SKM-1 treated with dmso at 0.1 percent for 144 hours (cell line): ENCODE measurements around the gene SF3B3.
"Not testable (repeated sequence)": the region's sequence is repeated elsewhere in the genome, so short reads cannot be mapped to it uniquely, and the experiment has no call there.

ENCODE experiments used
- DNase-seq: peaks from one replicate; lab custom pipeline; 2025; ENCODE audit not compliant: unreplicated experiment; lab: John Stamatoyannopoulos, UW

The SF3B3 gene

GRCh38 chr16:70510216-70510615, 13.4 kb upstream of the SF3B3 start:
- no peak for DNase-seq

DNA sequence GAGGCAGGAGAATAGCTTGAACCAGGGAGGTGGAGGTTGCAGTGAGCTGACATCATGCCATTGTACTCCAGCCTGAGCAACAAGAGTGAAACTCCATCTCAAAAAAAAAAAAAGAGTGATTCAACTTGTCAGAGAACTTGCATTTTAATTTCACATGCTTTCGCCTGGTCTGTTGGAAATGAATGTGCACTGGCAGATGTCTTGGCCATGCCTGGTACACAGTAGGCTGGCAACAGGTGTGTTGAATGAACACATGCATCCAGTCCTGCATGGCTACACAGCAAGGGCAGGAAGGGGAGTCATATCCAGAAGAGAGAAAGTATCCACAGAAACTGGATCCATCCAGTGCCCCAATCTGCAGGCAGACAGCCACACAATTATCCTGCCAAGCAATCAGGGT, 11.8 kb upstream of the SF3B3 start:
- no peak for DNase-seq

DNA sequence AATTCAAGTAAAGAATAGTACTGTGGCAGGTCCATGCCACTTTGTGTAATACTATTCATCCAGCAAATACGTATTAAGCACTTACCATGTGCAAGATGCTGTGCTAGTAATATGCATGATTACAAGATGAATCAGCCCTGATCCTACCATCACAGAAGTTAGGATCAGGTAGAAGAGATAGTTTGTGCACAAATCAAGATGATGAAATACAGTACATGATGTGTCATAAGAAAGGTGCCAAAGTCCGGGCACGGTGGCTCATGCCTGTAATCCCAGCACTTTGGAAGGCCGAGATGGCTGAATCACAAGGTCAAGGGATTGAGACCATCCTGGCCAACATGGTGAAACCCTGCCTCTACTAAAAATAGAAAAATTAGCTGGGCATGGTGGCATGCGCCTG, 11.2 kb upstream of the SF3B3 start:
- no peak for DNase-seq

GRCh38 chr16:70520612-70521297, 2.9 kb upstream of the SF3B3 start:
- no peak for DNase-seq

DNA sequence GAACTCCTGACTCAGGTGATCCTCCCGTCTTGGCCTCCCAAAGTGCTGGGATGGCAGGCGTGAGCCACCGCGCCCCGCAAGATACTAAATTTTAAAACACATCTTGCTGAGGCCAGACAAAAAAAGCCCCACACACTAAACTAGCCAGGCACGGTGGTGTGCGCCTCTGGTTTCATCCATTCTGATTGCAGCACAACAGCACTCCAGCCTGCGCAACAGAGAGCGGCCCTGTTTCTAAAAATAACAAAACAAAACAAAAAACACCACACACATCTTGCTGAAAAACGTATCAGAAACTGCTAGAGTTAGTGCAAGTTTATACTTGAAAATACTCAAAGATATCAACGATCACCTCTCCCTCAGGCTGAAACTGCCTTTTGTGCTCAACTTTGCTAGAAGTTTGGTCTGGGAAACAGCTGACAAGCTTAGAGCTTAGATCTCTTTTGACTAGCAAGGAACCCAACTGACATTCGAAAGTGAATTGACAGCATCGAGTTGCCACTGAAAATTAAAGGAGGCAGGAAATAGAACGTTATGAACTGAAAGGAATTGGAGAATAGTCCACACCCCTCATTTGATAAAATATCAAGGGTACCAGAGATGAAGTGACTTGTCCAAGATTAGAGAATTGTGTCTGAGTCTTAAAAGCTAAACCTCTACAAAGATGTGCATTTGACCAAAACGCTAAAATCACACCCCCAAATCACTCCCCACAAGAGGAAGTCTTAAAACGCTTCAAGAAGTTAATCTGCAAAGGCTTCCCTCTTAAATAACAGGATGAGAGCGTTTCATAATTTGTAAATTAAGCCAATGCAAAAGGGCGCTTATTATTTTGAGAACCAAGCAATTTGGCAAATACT, 1.2 kb upstream of the SF3B3 start:
- no peak for DNase-seq

GRCh38 chr16:70523076-70523742, 407 bp upstream of the SF3B3 start, which contains the start of gene COG4:
COG4 (minus strand) TSS chr16:70523554; CDS start chr16:70523543, 11 bp downstream.
- DNase-seq: peak; percentile 82

DNA sequence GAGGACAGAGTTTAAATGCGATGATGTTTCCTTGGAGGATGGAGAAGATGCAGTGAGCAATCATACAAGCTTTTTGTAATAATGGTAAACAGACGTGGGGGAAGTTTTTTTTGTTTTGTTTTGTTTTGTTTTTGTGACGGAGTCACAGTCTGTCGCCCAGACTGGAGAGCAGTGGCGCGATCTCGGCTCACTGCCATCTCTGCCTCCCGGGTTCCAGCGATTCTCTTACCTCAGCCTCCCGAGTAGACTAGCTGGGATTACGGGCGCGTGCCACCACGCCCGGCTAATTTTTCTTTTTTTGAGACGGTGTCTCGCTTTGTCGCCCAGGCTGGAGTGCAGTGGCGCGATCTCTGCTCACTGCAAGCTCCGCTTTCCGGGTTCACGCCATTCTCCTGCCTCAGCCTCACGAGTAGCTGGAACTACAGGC, 796 bp downstream of the SF3B3 start:
- not testable (repeated sequence) for DNase-seq

GRCh38 chr16:70526403-70526802, 2.8 kb downstream of the SF3B3 start:
- no peak for DNase-seq

GRCh38 chr16:70527315-70527996, 3.8 kb downstream of the SF3B3 start:
- no peak for DNase-seq

DNA sequence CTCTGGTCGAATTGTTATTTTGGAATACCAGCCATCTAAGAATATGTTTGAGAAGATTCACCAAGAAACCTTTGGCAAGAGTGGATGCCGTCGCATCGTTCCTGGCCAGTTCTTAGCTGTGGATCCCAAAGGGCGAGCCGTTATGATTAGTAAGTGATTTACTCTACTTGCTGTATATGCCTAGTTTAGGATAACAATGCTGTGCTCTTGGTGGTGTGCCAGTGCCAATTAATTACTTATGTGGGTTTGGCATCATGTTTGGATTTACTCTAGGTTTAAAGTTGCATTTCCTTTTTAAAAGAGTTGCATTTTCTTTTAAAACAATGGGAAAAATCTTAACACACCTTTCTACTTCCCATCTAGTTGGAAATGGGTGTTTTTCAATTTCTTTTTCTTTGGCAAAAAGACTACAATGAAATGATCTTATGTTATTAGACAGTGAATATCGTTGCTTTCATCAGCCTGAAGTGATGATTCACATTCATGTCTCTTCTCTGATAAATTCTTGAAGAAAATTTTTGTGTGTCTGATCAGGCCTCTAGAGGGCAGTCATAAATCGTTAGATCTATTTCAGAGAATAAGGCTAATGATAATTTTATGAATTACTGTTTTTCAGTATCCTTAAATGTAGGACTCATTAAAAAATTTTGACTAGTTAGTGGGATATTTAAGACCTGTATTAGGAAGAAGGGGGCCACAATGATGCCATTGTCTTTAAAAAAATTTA, 5.6 kb downstream of the SF3B3 start:
- peak; percentile 23 for DNase-seq

DNA sequence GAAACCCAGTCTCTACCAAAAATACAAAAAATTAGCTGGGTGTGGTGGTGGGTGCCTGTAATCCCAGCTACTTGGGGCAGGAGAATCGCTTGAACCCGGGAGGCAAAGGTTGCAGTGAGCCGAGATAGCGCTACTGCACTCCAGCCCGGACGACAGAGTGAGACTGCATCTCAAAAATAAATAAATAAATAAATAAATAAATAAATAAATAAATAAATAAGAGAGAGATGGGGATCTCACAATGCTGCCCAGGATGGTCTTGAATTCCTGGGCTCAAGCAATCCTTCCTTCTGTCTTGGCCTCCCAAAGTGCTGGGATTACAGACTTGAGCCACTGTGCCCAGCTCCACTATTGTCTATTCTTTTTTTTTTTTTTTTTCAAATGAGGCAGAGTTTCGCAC, 6.3 kb downstream of the SF3B3 start:
- not testable (repeated sequence) for DNase-seq

DNA sequence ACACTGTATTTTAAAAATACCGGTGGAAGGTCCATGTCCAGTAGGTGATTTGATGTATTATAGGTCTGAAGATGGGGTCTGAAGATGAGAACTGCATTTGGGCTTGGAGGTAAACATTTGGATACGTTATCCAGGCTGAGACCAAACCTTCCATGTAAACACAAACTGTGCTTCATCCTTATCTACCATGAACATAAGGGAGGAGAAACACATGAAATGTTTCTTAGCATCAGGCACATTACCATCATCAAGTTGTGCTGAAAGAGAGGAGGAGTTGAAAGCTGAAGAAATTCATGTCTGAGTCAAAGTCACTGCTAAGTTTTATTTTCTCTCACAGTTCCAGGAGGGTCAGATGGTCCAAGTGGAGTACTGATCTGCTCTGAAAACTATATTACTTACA, 11.4 kb downstream of the SF3B3 start:
- no peak for DNase-seq

DNA sequence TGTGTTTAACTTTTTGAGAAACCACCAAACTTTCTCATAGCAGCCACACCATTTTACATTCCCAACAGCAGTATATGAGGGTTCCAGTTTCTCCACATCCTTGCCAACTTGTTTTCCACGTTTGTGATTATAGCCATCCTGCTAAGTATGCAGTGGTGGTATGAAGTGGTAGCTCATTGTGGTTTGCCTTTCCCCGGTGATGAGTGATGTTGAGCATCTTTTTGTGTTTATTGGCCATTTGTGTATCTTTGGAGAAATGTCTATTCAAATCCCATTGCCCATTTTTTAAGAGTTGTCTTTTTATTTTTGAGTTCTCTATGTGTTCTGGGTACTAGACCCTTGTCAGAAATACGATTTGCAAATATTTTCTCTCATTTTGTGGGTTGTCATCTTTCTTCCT, 17.4 kb downstream of the SF3B3 start:
- DNase-seq: no peak

GRCh38 chr16:70544548-70544947, 20.9 kb downstream of the SF3B3 start:
- no peak for DNase-seq

GRCh38 chr16:70548936-70549335, 25.3 kb downstream of the SF3B3 start:
- no peak for DNase-seq

DNA sequence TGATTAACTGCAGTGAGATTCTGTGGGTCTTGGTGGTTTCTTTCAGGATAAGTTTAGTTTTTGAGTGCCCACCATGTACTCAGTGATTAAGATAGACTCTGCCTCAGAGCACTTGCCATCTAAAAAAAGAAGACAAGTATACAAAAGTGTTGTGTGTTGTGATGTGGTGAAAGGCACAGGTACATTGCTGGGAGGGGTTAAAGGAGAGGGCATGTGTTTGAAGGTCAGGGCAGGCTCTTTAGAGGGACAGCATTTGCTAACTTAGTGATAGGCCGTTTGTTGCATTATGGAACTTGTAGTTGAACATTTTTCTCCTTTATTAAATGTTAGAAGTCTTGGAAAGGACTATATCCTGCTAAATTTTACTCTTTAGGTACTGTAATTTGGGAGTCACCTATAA, 26.5 kb downstream of the SF3B3 start:
- no peak for DNase-seq

- no peak for DNase-seq
Observed at GRCh38 chr16:70551788-70552187, 28.2 kb downstream of the SF3B3 start.

DNA sequence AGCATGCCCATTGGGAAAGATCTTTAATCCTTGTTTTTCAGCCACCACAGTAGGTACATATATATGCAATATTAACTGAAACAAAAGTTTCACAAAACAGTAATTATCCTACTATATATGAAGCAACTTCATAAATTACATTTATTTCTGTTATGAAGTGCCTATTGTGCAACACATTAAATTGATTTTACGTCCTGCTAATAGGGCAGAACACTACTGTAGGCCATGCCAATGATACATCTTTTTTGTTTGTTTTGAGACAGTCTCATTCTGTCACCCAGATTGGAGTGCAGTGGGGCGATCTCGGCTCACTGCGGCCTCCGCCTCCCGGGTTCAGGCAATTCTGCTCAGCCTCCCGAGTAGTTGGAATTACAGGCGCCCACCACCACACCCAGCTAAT, 29.1 kb downstream of the SF3B3 start:
- DNase-seq: no peak

GRCh38 chr16:70553645-70554044, 30.0 kb downstream of the SF3B3 start:
- no peak for DNase-seq

GRCh38 chr16:70556063-70556462, 32.4 kb downstream of the SF3B3 start:
- DNase-seq: no peak

- DNase-seq: no peak
Observed at GRCh38 chr16:70561623-70562022, 38.0 kb downstream of the SF3B3 start.
